ENCODE data around the gene TTC29.

TTC29 gene, protein sequence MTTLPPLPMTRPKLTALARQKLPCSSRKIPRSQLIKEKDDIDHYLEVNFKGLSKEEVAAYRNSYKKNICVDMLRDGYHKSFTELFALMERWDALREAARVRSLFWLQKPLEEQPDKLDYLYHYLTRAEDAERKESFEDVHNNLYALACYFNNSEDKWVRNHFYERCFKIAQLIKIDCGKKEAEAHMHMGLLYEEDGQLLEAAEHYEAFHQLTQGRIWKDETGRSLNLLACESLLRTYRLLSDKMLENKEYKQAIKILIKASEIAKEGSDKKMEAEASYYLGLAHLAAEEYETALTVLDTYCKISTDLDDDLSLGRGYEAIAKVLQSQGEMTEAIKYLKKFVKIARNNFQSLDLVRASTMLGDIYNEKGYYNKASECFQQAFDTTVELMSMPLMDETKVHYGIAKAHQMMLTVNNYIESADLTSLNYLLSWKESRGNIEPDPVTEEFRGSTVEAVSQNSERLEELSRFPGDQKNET

GRCh38 chr4:146945556-146946374 is at the start of gene TTC29:
TTC29 (minus strand) TSS chr4:146945864; CDS start chr4:146939895, 5,969 bp downstream.
- peak; percentile 92 for DNase-seq

DNA sequence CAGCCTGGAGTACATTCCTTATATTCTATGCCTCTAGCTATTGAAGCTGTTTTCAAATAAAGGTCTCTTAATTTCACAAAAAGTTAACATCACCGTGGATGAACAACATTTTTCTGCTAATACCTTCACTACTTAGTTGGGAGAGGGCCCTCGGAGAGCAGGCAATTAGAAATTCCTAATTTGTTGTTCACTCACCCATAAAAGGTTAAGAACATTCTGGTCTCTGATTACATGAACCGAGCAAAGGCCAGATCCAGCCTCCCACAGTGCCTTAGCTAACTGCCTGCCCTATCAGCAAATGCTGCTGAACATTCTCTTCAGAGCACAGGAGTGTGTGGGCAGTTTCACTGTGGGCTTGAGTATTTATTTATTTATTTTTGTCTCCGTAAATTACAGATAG is 36.0 kb upstream of the TTC29 start:
- DNase-seq, result no peak

DNA sequence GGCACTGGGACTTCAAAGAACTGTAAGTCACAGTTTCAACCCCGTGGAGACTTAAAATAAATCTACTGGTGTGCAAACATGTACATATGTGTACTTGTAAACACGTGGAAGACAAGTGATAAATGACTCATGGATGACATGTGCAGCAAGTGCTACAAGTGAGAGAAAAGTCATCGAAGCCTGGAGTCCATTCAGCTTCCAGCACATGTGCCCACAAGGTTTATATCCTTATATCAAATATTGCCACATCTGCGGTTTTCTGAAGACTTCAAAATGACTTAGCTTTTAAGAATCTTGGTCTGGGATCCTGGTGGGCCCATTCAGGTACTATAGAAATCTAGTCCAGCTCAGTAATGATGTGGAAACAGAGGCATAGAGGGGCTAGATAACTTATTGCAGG is 33.0 kb upstream of the TTC29 start:
- no peak for DNase-seq

DNA sequence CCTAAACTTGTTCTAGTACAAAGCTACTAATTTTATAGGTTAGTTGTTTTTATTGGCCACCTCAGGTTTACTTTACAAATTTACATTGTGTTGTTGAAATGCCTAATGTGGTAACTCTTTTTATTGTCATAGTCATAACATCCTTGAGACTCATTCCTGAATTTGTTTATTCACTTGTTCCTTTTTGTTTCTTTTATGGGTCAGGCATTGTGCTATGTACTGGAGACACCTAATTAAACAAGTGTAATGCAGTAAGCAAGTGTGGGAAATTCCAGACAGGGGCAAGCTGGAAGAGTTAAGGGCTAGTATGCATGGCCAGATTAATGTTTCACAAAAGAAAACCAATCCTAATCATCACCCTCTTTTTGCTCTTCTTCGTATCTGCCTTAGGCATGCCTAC is 30.5 kb upstream of the TTC29 start:
- DNase-seq, result no peak

GRCh38 chr4:146975527-146975926 is 29.9 kb upstream of the TTC29 start:
- DNase-seq, result no peak

- no peak for DNase-seq
These were observed 29.4 kb upstream of the TTC29 start for GRCh38 chr4:146975036-146975435.

DNA sequence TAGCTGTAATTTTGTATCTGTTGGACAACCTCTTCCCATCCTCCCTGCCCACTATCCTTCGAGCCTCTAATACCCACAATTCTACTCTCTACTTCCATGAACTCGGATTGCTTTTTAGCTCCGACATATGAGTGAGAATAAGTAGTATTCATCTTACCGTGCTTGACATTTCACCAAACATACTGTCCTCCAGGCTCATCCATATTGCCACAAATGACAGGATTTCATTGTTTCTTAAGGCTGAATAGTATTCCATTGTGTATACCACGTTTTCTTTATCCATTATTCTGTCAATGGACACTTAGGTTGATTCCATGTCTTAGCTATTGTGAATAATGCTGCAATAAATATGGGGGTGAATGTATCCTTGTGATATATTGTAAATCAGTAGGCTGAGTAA is 26.4 kb upstream of the TTC29 start:
- DNase-seq, result no peak

DNA sequence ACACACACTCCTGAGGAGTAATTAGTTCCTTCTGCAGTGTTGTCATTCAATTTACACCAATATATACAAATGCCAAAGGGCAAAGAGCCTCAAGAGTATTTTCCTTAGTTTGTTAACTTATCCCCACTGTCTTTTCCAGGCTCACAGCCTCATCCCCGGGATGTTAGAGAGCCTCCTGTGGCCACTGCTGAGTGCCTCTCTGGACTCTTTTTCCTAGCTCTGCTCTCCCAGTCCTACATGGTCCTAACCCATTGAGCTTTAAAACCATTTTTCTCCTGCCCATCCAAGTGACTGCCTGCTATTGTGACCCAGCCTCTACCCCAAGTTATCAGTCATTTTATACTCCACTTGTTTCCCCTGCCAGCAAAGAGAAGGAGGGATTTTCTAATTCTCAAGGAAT is 23.5 kb upstream of the TTC29 start:
- no peak for DNase-seq

GRCh38 chr4:146960634-146961033 is 15.0 kb upstream of the TTC29 start:
- DNase-seq, result no peak

DNA sequence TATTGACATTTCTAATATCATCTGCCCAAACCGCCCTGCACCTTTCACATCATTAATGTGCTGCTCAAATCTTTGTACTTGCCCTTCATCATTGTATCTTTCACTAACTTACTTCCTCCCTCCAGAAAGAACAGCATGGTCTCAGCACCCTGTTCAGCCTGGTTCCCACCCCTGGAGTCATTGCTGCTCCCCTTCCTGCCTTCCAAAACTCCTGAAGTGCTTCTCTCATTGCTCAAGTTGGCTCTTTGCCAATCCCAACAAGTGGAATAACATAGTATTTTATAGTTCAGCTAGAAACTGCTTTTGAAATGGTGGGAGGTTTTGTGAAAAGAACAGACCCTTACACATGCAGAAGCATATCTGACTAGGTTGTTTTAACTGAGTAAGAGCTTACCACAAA is 14.0 kb upstream of the TTC29 start:
- DNase-seq, result no peak

- no peak for DNase-seq
These were observed 11.6 kb upstream of the TTC29 start for GRCh38 chr4:146957237-146957636.

DNA sequence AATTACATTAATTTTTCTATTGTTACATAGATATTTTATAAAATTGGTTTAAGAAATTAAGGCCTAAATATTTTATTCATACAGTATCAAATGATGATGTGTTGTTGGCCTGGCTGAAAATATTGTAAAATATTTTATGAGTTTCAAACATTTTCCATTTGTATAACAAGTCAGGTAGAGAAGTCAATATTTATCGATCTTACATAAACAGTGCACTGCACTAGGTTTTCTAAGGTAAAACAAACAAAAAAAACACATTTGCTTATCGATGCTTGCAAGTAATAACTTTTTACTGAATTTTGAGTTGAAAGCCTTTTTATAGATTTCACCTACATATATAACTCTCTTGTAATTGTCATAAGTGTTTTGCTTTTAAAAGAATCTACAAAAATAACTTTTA is 7.2 kb upstream of the TTC29 start:
- no peak for DNase-seq

- DNase-seq, result no peak
These were observed 3.9 kb upstream of the TTC29 start for GRCh38 chr4:146949559-146949958.

- no peak for DNase-seq
These were observed 1.8 kb downstream of the TTC29 start for GRCh38 chr4:146943691-146944375.

DNA sequence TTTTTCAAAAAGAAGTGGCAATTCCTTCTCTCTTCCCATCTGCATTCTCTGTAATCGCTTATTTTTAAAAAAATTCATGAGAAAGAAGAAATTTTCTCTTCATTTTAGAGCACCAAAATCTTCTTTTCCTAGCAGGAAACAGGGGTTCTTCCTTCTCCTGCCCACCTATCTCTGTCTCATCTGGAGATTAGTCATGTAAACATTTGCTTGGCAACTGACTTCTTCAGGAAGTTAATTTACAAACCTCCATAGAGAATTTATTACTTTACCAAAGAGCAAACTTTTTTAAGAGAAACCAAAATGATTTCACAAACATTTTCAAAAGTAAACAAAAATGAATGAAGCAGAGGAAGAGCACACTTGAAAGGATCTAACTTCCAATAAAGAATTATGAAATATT is 13.5 kb downstream of the TTC29 start:
- DNase-seq, result no peak

- DNase-seq, result no peak
These were observed 15.0 kb downstream of the TTC29 start for GRCh38 chr4:146930673-146931072.

DNA sequence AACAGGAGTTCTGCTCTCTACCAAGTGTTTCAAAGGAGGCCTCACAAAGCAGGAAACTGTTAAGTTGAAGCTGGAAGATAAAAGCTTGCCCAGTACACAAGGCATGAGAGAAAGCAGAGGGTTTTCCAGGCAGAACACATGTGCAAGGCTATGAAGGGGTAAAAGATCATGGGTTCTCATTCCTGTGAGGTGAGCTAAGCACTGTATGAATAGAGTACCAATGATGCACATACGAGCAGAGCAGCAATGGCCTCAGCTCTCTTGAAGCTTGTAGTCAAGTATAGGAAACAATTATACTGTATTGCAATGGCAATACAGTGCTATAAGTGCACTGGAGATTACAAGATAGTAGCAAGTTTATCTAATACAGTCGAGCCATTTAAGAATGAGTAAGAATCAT is 18.0 kb downstream of the TTC29 start:
- DNase-seq, result no peak

DNA sequence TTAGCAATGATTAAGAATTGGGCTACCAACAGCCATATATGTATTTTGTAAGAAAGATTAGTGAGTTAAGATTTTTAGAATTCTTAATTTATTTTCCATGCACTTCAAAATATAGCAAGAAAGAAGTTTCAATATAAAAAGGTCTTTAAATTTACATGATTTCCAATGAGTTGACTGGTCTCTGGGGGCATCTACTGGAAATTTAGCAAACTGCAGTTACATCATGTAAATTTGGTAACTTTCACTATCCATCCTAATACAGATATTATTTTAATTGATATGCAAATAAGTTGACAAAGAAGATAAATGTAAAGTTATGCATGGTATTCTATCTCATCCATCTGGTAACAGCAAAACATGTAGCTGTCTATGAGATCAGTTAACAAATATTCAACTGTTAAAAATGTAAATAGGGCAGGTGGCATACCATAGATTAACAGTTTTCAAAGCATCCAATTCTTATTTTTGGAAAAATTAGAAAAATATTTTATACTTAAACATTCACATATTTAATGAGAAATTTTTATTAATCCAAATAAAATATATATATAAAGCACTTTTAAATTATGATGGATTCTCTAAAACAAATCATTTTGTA is 29.1 kb downstream of the TTC29 start:
- no peak for DNase-seq

- no peak for DNase-seq
These were observed 30.5 kb downstream of the TTC29 start for GRCh38 chr4:146915132-146915531.

DNA sequence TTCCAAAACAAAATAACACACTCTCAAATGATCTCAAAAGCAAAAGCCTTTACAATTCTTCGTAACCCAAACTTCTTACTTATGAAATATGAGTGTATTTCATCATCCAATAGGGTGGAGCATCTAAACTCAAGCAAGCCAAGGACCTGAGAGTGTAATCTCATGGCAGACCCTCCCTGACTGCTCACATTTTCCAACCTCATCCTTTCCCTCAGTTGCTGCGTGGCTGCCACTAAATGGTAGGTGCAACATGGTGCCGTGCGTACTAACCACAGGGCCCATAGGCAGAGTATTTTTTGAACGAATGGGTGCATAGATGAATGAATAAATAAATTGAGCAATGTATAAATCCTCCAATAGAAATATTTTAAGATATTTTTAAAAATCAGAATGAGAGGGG is 45.4 kb downstream of the TTC29 start:
- DNase-seq, result no peak

- no peak for DNase-seq
These were observed 55.4 kb downstream of the TTC29 start for GRCh38 chr4:146890301-146890700.

- no peak for DNase-seq
These were observed 62.6 kb downstream of the TTC29 start for GRCh38 chr4:146883070-146883469.

- DNase-seq, result no peak
These were observed 88.4 kb downstream of the TTC29 start for GRCh38 chr4:146857298-146857697.
